MM.1S (cell line): ENCODE results near the gene COL25A1.

Source experiments
- CTCF ChIP-seq: fragments of 300-600 bp; sonication (generic); IDR thresholded peaks from 2 replicates; pipeline ENCODE4 v1.5.1; 2016; ENCODE audit warnings: antibody characterized with exemption, low read length, mixed read lengths
- EZH2 ChIP-seq: fragments of 300-600 bp; sonication (generic); optimal IDR thresholded peaks from 2 replicates; pipeline ENCODE3; 2017; ENCODE audit warnings: low read depth, mild to moderate bottlenecking, antibody characterized with exemption, low read length, mixed read lengths
- EZH2phosphoT487 ChIP-seq: fragments of 300-600 bp; sonication (generic); IDR thresholded peaks from 2 replicates; pipeline ENCODE4 v1.6.1; 2018; ENCODE audit warnings: antibody characterized with exemption, low read length

GRCh38 chr4:109174224-109174953, 128.1 kb downstream of the COL25A1 start:
- TF ChIP-seq CTCF, result no peak
- TF ChIP-seq EZH2, result no peak
- TF ChIP-seq EZH2phosphoT487, result no peak
